Mesodermal cell (in vitro differentiated cells): Measurements from ENCODE around the gene DPEP2NB.

Source experiments
- H3K27ac ChIP-seq: 2 replicates; pipeline ENCODE4 v1.7.0; 2013; ENCODE audit warnings: mild to moderate bottlenecking, low read depth, low read length, moderate library complexity; ENCODE audit not compliant: severe bottlenecking
- H3K36me3 ChIP-seq: 2 replicates; pipeline ENCODE4 v1.7.1; 2013; ENCODE audit warnings: mild to moderate bottlenecking, low read length, moderate library complexity; ENCODE audit not compliant: control insufficient read depth, insufficient read depth
- H3K4me1 ChIP-seq: one replicate; pipeline ENCODE4 v1.7.1; 2013; ENCODE audit warnings: mild to moderate bottlenecking, low read length; ENCODE audit not compliant: insufficient read depth, control insufficient read depth, poor library complexity, severe bottlenecking
- H3K4me3 ChIP-seq: 2 replicates; pipeline ENCODE4 v1.7.0; 2013; ENCODE audit warnings: low read length, control low read depth, mild to moderate bottlenecking; ENCODE audit not compliant: insufficient read depth, poor library complexity, severe bottlenecking; ENCODE audit errors: extremely low read depth
- H3K9me3 ChIP-seq: 2 replicates; pipeline ENCODE4 v1.7.1; 2013; ENCODE audit warnings: mild to moderate bottlenecking, low read length, moderate library complexity; ENCODE audit not compliant: control insufficient read depth
- WGBS, 2 experiments: methylation state at CpG; one replicate each; pipeline ENCODE4 v1.1.5; 2013; ENCODE audit warnings: missing lambda C conversion rate in 2 of 2; ENCODE audit not compliant: insufficient coverage in 2 of 2; 5-methylcytosine and 5-hydroxymethylcytosine counted together

Gene DPEP2NB

DNA sequence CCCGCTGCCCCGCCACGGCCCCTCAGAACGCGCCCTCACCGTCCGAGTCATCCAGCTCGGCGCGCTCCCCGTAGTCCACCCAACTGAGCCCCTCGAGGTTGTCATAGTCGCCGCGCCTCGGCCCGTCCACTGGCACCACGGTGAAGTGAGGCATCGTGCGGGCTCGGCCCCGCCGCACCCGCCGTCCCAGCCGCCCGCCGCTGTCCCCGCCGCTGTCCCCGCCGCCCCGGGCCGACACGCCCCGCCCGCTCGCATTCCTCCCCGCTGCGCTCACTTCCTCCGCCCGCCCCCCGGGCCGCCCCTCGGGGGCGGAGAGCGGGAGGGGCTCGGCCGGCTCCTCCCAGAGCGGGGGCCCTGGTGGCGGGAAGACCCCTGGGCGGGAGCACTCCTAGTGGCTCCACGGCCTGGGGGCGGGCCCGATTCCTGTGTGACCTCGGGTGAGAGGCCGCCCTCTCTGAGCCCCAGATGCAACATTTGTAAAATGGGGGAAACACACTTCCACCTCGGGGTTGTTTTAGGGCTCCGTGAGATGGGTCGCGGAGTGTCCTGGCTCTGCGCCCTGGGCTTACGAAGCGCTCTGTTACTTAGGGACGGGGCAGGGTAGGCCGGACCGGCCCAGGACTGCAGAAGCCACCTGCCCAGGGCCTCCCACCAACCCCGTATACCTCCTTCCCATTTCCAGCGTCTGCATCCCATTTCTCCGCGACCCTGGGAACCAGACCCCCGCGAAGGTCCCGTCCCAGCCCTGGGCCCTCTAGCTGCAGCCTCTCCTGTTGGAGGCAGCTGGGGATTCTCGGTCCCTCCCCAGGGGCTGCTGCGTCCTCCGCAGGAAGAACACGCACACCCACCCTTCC lies 47.1 kb downstream of the DPEP2NB start, which contains the start of gene SLC12A4:
TSS of gene SLC12A4 (minus strand) at position 238 of the 854 bp plus-strand sequence. CDS start at position 154, 84 bp downstream.
- H3K27ac ChIP-seq: peak within 1 kb of the TSS; percentile 87
- H3K4me3 ChIP-seq: peak within 1 kb of the TSS; percentile 84
- WGBS, 2 experiments: 22 to 38% methylated on average over 37 to 75 of the region's 78 CpGs
- no peaks in the 10 kb centered on the region for H3K9me3 ChIP-seq
- peaks cover 17% of the 10 kb centered on the region for H3K4me1 ChIP-seq
- H3K36me3 ChIP-seq: peaks cover 28% of the 10 kb centered on the region

DNA sequence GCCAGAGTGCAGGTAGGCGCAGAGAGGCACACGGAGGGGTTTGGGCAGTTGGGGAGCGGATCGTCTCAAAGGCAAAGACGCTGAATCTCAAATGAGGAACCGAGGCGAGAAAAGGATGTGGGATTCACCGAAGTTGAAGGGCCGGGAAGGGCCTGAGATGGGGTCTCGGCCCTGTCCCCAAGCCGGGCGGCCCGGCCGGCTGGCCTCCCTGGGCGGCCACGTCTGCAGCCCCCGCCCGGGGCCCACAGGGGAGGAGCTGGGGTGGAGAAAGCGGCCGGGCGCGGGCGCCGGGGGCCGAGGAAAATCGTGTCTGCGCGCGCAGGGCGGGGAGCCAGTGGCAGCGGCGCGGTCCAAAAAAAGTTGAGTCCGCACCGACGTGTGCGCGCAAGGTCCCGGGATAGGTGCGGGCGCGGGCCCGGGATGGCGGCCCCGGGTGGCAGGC lies 47.7 kb downstream of the DPEP2NB start:
- peaks cover 34% of the 10 kb centered on the region for H3K36me3 ChIP-seq
- 1 to 2% methylated on average over 30 to 40 of the region's 45 CpGs for WGBS, 2 experiments
- H3K27ac ChIP-seq: peak overlapping the region; percentile 87
- no peaks in the 10 kb centered on the region for H3K9me3 ChIP-seq
- H3K4me1 ChIP-seq: peaks cover 17% of the 10 kb centered on the region
- peak overlapping the region; percentile 84 for H3K4me3 ChIP-seq

DNA sequence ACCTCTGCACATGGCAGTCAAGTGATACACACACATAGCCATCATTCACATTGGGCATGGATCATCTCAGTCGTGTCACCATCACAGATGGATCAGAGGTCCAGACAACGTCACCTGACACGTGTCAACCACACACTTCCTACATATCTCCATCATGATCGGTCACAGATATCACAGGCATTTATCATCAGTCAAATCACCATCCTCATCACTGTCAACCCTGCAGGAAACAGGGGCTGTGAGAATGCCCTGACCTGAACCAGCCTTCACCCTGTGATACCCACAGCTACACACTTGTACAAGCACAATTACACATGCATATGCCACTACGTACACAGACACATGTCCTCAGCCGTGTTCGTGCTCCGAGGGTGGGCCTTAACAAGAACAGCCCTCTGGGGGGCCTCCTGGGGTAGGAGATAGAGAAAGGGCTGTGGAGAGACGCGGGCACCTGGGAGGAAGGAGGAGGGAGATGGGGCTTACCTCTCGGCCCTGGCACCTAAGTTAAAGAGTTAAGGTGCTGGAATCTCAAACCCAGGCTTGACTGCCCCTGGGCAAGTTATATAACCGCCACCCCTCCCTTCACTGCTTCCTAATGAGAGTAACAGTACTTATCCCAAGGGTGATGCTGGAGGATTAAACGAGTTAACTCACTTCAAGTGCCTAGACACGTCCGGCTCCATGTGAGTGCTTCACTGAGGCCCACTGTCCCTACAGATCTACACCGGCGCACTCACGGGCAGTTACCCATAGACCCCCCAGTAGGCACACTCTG lies 48.3 kb downstream of the DPEP2NB start:
- Histone ChIP-seq H3K36me3 (peaks cover 40% of the 10 kb centered on the region), H3K4me3 (peak overlapping the region; percentile 84), H3K9me3 (no peaks in the 10 kb centered on the region), H3K4me1 (peaks cover 17% of the 10 kb centered on the region), H3K27ac (peak overlapping the region; percentile 87)
- WGBS, 2 experiments: 44 to 58% methylated on average over 7 to 14 of the region's 18 CpGs

DNA sequence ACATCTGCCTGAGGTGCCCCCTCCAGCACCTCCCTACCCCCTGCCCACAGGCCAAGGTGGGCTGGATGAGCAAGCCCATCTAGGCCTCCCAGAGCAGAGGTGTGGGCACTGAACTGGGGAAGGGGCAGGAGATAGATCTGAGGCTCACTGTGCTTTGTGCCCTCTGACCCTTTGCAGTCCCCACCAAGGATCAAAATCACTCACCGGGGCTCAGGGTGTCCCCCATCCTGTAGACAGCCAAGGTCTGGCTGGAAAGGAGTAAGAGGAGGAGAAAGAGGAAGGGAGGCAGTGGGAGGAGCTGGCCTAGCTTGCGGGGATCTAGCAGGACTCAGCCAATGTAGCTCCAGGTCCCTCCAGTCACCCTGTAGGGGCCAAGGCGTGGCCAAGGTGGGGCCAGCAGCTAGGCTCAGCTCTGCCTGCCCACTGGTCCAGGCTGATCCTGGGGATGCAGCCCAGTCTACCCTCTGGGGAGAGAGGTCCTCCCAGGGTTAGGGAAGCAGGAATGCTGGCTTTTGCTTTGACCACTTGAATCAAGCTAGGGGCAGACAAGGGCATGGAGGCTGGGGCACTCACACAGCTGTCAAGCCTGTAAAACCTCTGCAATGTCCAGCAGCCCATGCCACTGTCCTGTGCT lies 49.0 kb downstream of the DPEP2NB start:
- WGBS, 2 experiments: 69 to 88% methylated on average over 2 to 3 of the region's 3 CpGs
- peak overlapping the region; percentile 84 for H3K4me3 ChIP-seq
- H3K4me1 ChIP-seq: peaks cover 19% of the 10 kb centered on the region
- H3K36me3 ChIP-seq: peaks cover 47% of the 10 kb centered on the region
- peak overlapping the region; percentile 73 for H3K27ac ChIP-seq
- H3K9me3 ChIP-seq: no peaks in the 10 kb centered on the region

DNA sequence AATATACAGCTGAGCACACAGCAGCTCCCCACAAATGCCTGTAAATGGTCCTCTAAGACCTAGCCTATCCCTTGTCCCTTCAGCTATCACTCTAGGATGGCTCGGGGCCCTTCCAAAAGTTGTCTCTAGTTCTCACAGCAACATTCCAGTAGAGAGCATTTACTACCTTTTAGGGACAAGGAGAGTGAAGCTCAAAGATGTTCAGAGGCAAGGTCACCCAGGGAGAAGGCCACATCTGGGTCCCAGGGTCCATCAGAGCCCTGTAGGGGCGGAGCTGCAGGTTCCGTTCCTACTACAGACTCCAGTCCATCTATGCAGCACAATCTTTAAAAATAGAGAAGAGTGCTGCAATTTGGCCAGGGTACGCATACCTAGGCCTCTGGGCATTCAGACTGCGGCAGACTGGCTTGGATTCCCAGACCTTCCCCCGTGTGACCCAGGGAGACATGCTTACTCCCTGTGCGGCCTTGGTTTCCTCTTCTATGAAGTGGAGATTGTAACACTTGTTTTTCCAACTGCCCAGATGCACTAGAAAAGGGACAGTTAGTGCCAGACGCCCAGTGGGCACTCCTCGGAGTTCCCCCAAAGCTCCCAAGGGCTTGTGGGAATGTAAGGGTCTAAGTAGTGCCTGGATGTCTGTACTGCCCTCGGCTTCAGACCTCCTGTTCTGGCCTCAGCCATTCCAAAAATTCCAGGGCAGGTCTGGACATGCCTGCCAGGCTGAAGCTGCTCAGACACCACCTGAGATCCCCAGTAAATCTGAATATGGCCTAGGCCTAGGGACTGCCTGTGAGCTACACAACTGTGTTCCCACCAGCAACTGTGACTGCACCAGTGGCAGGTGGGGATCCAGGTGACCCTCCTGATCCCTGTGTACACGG lies 49.8 kb downstream of the DPEP2NB start:
- WGBS, 2 experiments: 92 to 93% methylated on average over 9 to 10 of the region's 11 CpGs
- peak overlapping the region; percentile 73 for H3K27ac ChIP-seq
- H3K36me3 ChIP-seq: peaks cover 55% of the 10 kb centered on the region
- no peaks in the 10 kb centered on the region for H3K9me3 ChIP-seq
- H3K4me3 ChIP-seq: peak overlapping the region; percentile 84
- H3K4me1 ChIP-seq: peaks cover 20% of the 10 kb centered on the region

DNA sequence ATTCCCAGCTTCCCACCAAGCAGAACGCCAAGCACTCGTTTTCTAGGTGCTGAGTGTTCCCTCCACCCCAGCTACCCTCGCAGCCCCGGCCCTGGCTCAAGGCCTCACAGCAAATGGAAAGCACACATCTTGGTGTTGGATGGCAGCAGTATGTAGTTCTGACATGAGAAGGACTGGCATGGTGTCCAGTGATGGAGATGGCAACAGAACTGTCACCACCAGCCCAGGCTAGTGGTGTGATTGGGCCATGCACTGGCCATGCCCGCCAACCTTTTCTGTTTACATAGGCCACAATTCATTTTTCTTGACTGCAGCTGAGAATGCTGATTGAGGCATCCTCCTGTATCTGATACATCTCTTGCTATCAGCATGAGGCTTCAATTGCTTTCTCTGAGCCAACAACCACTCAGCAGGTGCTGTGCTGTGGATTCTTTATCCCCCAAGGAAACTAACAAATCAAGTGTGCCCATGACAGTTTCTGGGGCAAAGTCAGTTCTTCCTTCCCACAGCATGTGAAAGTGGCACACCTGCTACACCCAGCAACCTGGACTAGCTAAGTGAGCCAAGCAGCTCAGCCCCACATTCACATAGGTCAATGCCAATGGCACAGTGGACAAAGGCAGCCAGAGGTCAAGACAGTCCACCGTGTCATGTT lies 51.1 kb downstream of the DPEP2NB start:
- H3K4me3 ChIP-seq: no peak overlapping the region
- no peak overlapping the region for H3K27ac ChIP-seq
- H3K36me3 ChIP-seq: peaks cover 68% of the 10 kb centered on the region
- no peaks in the 10 kb centered on the region for H3K9me3 ChIP-seq
- H3K4me1 ChIP-seq: peaks cover 25% of the 10 kb centered on the region
- WGBS, 2 experiments: 92 to 99% methylated on average over 4 to 6 of the region's 6 CpGs

DNA sequence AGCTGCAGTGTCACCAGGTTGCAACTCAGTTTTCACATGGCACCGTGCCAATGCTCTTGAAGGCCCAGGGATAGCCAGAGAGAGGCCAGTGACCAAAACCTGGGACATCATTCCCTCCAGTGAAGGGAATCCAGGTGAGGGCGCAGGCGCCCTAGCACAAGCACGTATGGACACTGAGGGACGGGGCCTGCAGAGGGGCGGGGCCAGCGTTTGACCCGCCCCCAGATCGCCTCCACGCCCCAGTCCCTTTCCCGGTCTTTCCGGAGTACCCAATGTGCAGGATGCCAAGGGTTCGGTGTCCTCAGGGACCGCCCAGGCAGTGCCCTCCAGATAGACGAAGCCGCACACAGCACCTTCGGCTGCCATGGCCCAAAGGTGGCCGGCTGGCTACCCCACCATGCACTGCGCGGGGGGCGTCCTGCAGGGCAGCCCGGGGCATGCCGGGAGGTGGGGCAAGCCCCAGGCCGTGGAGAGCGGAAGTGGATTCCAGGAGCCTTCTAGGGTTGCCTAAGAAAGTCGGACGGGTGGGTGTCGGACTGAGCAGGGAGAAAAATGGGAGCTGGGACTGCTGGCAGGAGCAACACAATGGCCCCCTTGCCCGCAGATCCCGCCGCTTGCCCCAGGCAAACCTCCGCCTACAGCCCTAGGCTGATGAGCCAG lies 51.9 kb downstream of the DPEP2NB start:
- 93 to 94% methylated on average over 32 of the region's 32 CpGs for WGBS, 2 experiments
- H3K4me1 ChIP-seq: peaks cover 25% of the 10 kb centered on the region

More for the DNA sequence above, 51.9 kb downstream of the DPEP2NB start:
- Histone ChIP-seq H3K36me3 (peaks cover 75% of the 10 kb centered on the region), H3K4me3 (no peak overlapping the region), H3K9me3 (no peaks in the 10 kb centered on the region), H3K27ac (no peak overlapping the region)
